Fibroblast of lung (primary cell): ENCODE results near the gene PROP1. TPM values are rescaled to one million over a fixed set of nuclear protein-coding genes. Genes with fewer than 3 reads are reported as not detected.

Experiments
- DNase-seq, 2 donors: peaks; one replicate each; pipeline versions ENCODE4 v3.0.0 to v3.0.0-alpha.2; 2010; ENCODE audit warnings: low read depth in 2 of 2
- H2AFZ ChIP-seq: 2 replicates; pipeline ENCODE4 v1.5.1; 2012; ENCODE audit warnings: low read length, control low read depth, inconsistent platforms
- H3K27ac ChIP-seq: 2 replicates; pipeline ENCODE4 v1.5.1; 2011; ENCODE audit warnings: low read length, control low read depth; ENCODE audit not compliant: insufficient read depth
- H3K27me3 ChIP-seq: 2 replicates; pipeline ENCODE4 v1.5.1; 2011; ENCODE audit warnings: mild to moderate bottlenecking, low read length; ENCODE audit not compliant: control insufficient read depth, insufficient read depth
- H3K36me3 ChIP-seq: 2 replicates; pipeline ENCODE4 v1.5.1; 2011; ENCODE audit warnings: low read length; ENCODE audit not compliant: control insufficient read depth, insufficient read depth
- H3K4me1 ChIP-seq: 2 replicates; pipeline ENCODE4 v1.5.1; 2011; ENCODE audit warnings: low read length; ENCODE audit not compliant: control insufficient read depth, insufficient read depth; ENCODE audit errors: extremely low read depth
- H3K4me2 ChIP-seq: 2 replicates; pipeline ENCODE4 v1.5.1; 2011; ENCODE audit warnings: low read length, control low read depth; ENCODE audit not compliant: insufficient read depth; ENCODE audit errors: extremely low read depth
- H3K4me3 ChIP-seq, 4 experiments: fragments of 200-600 bp in 1 of 4; sonication (generic) in 1 of 4; replicated peaks in 1 of 4; 2 replicates each; pipeline ENCODE4 v1.5.1; 2011 to 2016; ENCODE audit warnings: low read length in 4 of 4, low read depth in 3 of 4, mild to moderate bottlenecking in 3 of 4, control low read depth in 2 of 4, inconsistent platforms in 1 of 4, mixed read lengths in 1 of 4; ENCODE audit not compliant: insufficient read depth in 1 of 4; ENCODE audit errors: control extremely low read depth in 1 of 4
- H3K79me2 ChIP-seq: 2 replicates; pipeline ENCODE4 v1.5.1; 2012; ENCODE audit warnings: mild to moderate bottlenecking, low read length, inconsistent platforms; ENCODE audit not compliant: control insufficient read depth, insufficient read depth
- H3K9ac ChIP-seq: 2 replicates; pipeline ENCODE4 v1.5.1; 2011; ENCODE audit warnings: mild to moderate bottlenecking, low read length, control low read depth; ENCODE audit not compliant: insufficient read depth
- H3K9me3 ChIP-seq: 2 replicates; pipeline ENCODE4 v1.5.1; 2012; ENCODE audit warnings: low read depth, low read length; ENCODE audit not compliant: control insufficient read depth, insufficient read depth
- H4K20me1 ChIP-seq: 2 replicates; pipeline ENCODE4 v1.5.1; 2011; ENCODE audit warnings: low read length; ENCODE audit not compliant: control insufficient read depth, insufficient read depth; ENCODE audit errors: extremely low read depth
- EZH2 ChIP-seq: IDR thresholded peaks from 2 replicates; pipeline ENCODE4 v1.5.1; 2012; ENCODE audit warnings: low read length, control low read depth, mild to moderate bottlenecking; ENCODE audit errors: missing control alignments
- polyA plus RNA-seq, 2 donors: library from polyadenylated mRNA; depleted of rRNA in 1 of 2; stranded (reverse) in 1 of 2; unstranded in 1 of 2; fragments of >200 nt; gene quantifications; 2 replicates each; pipeline ENCODE4 v1.2.1, GENCODE V29; 2011 to 2012; ENCODE audit warnings: missing spikeins in 1 of 2
- total RNA-seq: library from RNA; depleted of rRNA; stranded (reverse); fragments of >200 nt; gene quantifications from 2 replicates; pipeline ENCODE4 v1.2.1, GENCODE V29; 2014
- TF ChIP-seq, protein P1 (sequence below), 2 donors: IDR thresholded peaks in 1 of 2; conservative IDR thresholded peaks in 1 of 2; 1 replicate in 1 of 2; 2 replicates in 1 of 2; pipeline ENCODE4 v1.5.1; 2011 to 2012; ENCODE audit warnings: low read length in 2 of 2, control low read depth in 1 of 2, inconsistent platforms in 1 of 2, low read depth in 1 of 2, mild to moderate bottlenecking in 1 of 2

The PROP1 gene
- total and polyA plus RNA-seq, 2 donors (not counting 1 experiment from before 2014, with no cell fraction given), result not detected

DNA sequence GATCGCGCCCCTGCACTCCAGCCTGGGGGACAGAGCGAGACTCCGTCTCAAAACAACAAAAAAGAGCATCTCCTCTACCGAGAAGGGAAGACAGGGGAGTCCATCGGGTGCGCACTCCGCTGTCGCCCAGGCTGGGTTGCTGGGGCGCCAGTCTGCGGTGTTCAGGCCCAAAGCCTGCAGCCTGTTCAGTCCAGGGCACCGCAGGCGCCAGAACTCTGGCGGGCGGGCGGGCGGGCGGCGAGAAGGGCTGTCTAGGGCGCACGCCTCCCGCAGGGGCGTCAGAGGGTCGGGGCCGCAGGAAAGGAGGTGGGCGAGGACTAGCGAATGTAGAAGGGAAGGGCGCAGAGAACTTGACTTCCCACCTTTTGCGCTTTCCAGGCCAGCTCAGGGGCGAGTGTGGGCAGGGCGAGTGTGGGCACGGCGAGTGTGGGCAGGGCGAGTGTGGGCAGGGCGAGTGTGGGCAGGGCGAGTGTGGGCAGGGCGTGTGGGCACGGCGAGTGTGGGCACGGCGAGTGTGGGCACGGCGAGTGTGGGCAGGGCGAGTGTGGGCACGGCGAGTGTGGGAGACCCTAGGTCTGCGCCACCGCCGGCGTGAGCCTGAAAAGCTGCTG, 10.5 kb downstream of the PROP1 start:
- Histone ChIP-seq H3K4me1 (no peaks in the 10 kb centered on the region), H3K27ac (no peak overlapping the region), H3K79me2 (no peaks in the 10 kb centered on the region), H3K36me3 (no peaks in the 10 kb centered on the region), H2AFZ (no peak overlapping the region), H4K20me1 (no peaks in the 10 kb centered on the region), H3K9ac (no peak overlapping the region), H3K4me2 (no peak overlapping the region), H3K27me3 (peaks cover 27% of the 10 kb centered on the region), H3K4me3 (peak overlapping the region in 1 of 4 experiments; percentile 17), H3K9me3 (no peaks in the 10 kb centered on the region)
- TF ChIP-seq, protein P1, sequence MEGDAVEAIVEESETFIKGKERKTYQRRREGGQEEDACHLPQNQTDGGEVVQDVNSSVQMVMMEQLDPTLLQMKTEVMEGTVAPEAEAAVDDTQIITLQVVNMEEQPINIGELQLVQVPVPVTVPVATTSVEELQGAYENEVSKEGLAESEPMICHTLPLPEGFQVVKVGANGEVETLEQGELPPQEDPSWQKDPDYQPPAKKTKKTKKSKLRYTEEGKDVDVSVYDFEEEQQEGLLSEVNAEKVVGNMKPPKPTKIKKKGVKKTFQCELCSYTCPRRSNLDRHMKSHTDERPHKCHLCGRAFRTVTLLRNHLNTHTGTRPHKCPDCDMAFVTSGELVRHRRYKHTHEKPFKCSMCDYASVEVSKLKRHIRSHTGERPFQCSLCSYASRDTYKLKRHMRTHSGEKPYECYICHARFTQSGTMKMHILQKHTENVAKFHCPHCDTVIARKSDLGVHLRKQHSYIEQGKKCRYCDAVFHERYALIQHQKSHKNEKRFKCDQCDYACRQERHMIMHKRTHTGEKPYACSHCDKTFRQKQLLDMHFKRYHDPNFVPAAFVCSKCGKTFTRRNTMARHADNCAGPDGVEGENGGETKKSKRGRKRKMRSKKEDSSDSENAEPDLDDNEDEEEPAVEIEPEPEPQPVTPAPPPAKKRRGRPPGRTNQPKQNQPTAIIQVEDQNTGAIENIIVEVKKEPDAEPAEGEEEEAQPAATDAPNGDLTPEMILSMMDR (conservative IDR thresholded peaks at IDR 0.05 in 1 of 2, IDR thresholded peaks at IDR 0.05 in 1 of 2; ENCODE audit: low read depth in 1 of 2, low read length in 2 of 2), result no peak
- no peak for TF ChIP-seq EZH2
- no peak for DNase-seq

DNA sequence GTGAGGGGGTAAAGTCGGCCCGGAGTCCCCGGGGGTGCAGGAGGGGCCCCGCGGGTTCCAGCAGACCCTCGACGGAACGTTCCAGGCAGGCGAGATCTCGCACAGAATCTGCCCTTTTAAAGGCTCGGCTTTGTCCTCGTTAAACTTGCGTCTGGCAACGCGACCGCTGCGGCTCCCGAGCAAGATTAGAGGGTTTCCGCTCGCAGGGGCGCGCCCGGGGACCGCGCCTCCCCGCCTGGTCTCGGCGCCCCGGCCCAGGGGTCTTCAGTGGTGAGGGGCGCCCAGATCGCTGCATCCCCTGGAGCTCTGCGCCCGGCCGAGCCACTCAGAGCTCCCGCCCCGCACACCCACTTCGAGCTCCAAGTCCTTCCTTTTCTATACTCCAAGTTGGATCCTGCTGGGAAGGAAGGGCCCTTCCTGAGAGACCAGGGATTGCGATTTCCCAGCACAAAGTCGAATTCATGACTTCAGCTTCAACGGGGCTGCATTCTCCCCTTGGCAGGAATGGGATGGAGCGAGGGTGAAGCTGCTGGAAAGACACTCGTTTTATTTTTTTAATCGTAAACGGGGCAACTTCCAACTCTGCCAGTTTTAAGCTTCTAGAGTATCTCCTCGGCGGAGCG, 11.3 kb downstream of the PROP1 start:
- H3K9ac ChIP-seq, result no peak overlapping the region
- TF ChIP-seq, protein P1 (conservative IDR thresholded peaks at IDR 0.05 in 1 of 2, IDR thresholded peaks at IDR 0.05 in 1 of 2; ENCODE audit: low read depth in 1 of 2, low read length in 2 of 2), result no peak
- peak; percentile 83 for TF ChIP-seq EZH2
- H3K4me3 ChIP-seq, result peak overlapping the region in 1 of 4 experiments; percentile 17
- peak in 1 of 2 donors; percentile 6 for DNase-seq
- H3K27me3 ChIP-seq, result peaks cover 27% of the 10 kb centered on the region
- H4K20me1 ChIP-seq, result no peaks in the 10 kb centered on the region
- no peak overlapping the region for H2AFZ ChIP-seq
- H3K9me3 ChIP-seq, result no peaks in the 10 kb centered on the region
- no peaks in the 10 kb centered on the region for H3K4me1 ChIP-seq
- H3K79me2 ChIP-seq, result no peaks in the 10 kb centered on the region
- H3K36me3 ChIP-seq, result no peaks in the 10 kb centered on the region
- peak overlapping the region; percentile 23 for H3K4me2 ChIP-seq
- no peak overlapping the region for H3K27ac ChIP-seq

DNA sequence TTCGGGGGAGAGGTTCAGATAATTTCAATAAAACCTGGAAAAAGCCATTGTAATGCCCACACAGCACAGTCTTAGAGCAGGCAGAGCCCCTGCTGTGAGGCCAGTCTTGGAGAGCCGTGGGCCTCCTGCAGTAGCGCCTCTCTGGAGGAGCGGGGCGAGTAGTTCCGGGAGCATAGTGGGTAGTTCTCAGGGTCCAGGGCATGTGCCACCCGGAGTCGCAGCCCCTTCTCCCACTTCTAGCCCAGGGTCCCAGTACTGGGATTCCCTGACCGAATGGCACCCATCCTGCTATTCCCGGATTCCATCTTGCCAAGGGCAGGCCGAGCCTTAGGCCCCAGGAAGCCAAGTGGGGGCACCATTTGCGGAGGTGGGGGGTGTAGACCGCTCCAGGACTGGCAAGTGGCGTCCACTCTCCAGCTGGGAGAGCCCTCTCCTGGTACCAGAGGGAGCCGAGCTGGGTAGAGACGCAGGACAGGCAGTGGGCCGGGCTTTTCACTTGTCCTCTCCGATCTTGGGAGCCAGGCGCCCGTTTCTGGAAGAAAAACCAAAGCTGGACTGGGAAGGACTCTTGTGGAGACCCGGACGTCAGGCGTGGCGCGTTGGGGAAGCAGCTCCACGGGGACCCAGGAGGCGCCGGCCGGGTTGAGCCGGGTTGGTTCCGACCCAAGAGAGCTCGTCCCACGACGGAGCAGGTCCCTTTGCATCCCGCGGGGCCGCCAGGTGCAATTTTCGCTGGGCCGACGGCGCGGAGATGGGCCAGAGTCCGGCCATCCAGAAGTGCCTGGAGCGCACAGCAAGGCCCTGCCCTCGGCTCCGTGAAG, 12.1 kb downstream of the PROP1 start:
- Histone ChIP-seq H3K27me3 (peaks cover 27% of the 10 kb centered on the region), H3K27ac (no peak overlapping the region), H3K4me2 (no peak overlapping the region)

More for the DNA sequence above, 12.1 kb downstream of the PROP1 start:
- H3K4me3 ChIP-seq, result no peak overlapping the region
- TF ChIP-seq, protein P1 (conservative IDR thresholded peaks at IDR 0.05 in 1 of 2, IDR thresholded peaks at IDR 0.05 in 1 of 2; ENCODE audit: low read depth in 1 of 2, low read length in 2 of 2), result no peak
- no peak for TF ChIP-seq EZH2
- no peak overlapping the region for H3K9ac ChIP-seq
- H3K36me3 ChIP-seq, result no peaks in the 10 kb centered on the region
- no peaks in the 10 kb centered on the region for H3K79me2 ChIP-seq
- no peaks in the 10 kb centered on the region for H3K9me3 ChIP-seq
- H4K20me1 ChIP-seq, result no peaks in the 10 kb centered on the region
- no peak for DNase-seq
- no peak overlapping the region for H2AFZ ChIP-seq
- H3K4me1 ChIP-seq, result no peaks in the 10 kb centered on the region
